Trophoblast cell (in vitro differentiated cells and primary cell): ENCODE data around the gene TBC1D5.

Experiments used
- DNase-seq, 2 donors: peaks; one replicate each; pipeline ENCODE4 v3.0.0-alpha.2; 2016
- H2AFZ ChIP-seq: 2 replicates; pipeline ENCODE4 v1.6.1; 2013; ENCODE audit warnings: low read length, moderate library complexity, mild to moderate bottlenecking; ENCODE audit not compliant: insufficient read depth, poor library complexity
- H2AK5ac ChIP-seq: 2 replicates; pipeline ENCODE4 v1.6.1; 2013; ENCODE audit warnings: mild to moderate bottlenecking, low read length
- H2BK120ac ChIP-seq: 2 replicates; pipeline ENCODE4 v1.6.1; 2013; ENCODE audit warnings: low read length, mild to moderate bottlenecking, moderate library complexity; ENCODE audit not compliant: insufficient read depth, poor library complexity
- H2BK12ac ChIP-seq: 2 replicates; pipeline ENCODE4 v1.6.1; 2013; ENCODE audit warnings: mild to moderate bottlenecking, low read length, moderate library complexity
- H2BK5ac ChIP-seq: 2 replicates; pipeline ENCODE4 v1.6.1; 2013; ENCODE audit warnings: low read length, low read depth, moderate library complexity, mild to moderate bottlenecking; ENCODE audit not compliant: poor library complexity
- H3K14ac ChIP-seq: 2 replicates; pipeline ENCODE4 v1.6.1; 2013; ENCODE audit warnings: mild to moderate bottlenecking, low read length
- H3K18ac ChIP-seq: 2 replicates; pipeline ENCODE4 v1.6.1; 2013; ENCODE audit warnings: mild to moderate bottlenecking, low read length
- H3K23ac ChIP-seq: 2 replicates; pipeline ENCODE4 v1.6.1; 2013; ENCODE audit warnings: low read length
- H3K27ac ChIP-seq: 2 replicates; pipeline ENCODE4 v1.5.1; 2013; ENCODE audit warnings: low read depth, mild to moderate bottlenecking, inconsistent platforms, low read length, moderate library complexity
- H3K27me3 ChIP-seq: 2 replicates; pipeline ENCODE4 v1.6.1; 2013; ENCODE audit warnings: inconsistent platforms, mild to moderate bottlenecking, low read length, moderate library complexity; ENCODE audit not compliant: insufficient read depth
- H3K36me3 ChIP-seq, 2 experiments: 1 replicate in 1 of 2; 2 replicates in 1 of 2; pipeline ENCODE4 v1.6.1; 2013; ENCODE audit warnings: low read length in 2 of 2, mild to moderate bottlenecking in 2 of 2, moderate library complexity in 1 of 2; ENCODE audit not compliant: insufficient read depth in 2 of 2, control insufficient read depth in 1 of 2
- H3K4ac ChIP-seq: 2 replicates; pipeline ENCODE4 v1.6.1; 2013; ENCODE audit warnings: low read depth, mild to moderate bottlenecking, low read length, moderate library complexity
- H3K4me1 ChIP-seq, 2 experiments: 1 replicate in 1 of 2; 2 replicates in 1 of 2; pipeline ENCODE4 v1.6.1; 2013; ENCODE audit warnings: low read length in 2 of 2, mild to moderate bottlenecking in 2 of 2, moderate library complexity in 1 of 2; ENCODE audit not compliant: insufficient read depth in 2 of 2, control insufficient read depth in 1 of 2
- H3K4me2 ChIP-seq: 2 replicates; pipeline ENCODE4 v1.6.1; 2013; ENCODE audit warnings: inconsistent platforms, mild to moderate bottlenecking, low read length, moderate library complexity
- H3K4me3 ChIP-seq: 2 replicates; pipeline ENCODE4 v1.5.1; 2013; ENCODE audit warnings: mild to moderate bottlenecking, low read depth, low read length, inconsistent platforms
- H3K79me1 ChIP-seq: one replicate; pipeline ENCODE4 v1.6.1; 2013; ENCODE audit warnings: low read length
- H3K79me2 ChIP-seq: 2 replicates; pipeline ENCODE4 v1.6.1; 2013; ENCODE audit warnings: low read length, mild to moderate bottlenecking; ENCODE audit not compliant: control insufficient read depth, insufficient read depth, poor library complexity
- H3K9ac ChIP-seq: 2 replicates; pipeline ENCODE4 v1.6.1; 2013; ENCODE audit warnings: mild to moderate bottlenecking, low read length
- H3K9me3 ChIP-seq: 2 replicates; pipeline ENCODE4 v1.6.1; 2013; ENCODE audit warnings: low read depth, mild to moderate bottlenecking, control low read depth, inconsistent platforms, low read length; ENCODE audit not compliant: insufficient read depth
- H4K12ac ChIP-seq: 2 replicates; pipeline ENCODE4 v1.6.1; 2013; ENCODE audit warnings: low read depth, mild to moderate bottlenecking, low read length, moderate library complexity
- H4K8ac ChIP-seq: 2 replicates; pipeline ENCODE4 v1.6.1; 2013; ENCODE audit warnings: low read depth, mild to moderate bottlenecking, low read length, moderate library complexity
- H4K91ac ChIP-seq: one replicate; pipeline ENCODE4 v1.6.1; 2013; ENCODE audit warnings: low read depth, mild to moderate bottlenecking, low read length, moderate library complexity
- WGBS: extraction: QIAGEN DNeasy Blood & Tissue Kit; methylation state at CpG from one replicate; pipeline ENCODE4 v1.1.7; 2013; ENCODE audit warnings: missing lambda C conversion rate; ENCODE audit not compliant: insufficient read length, insufficient coverage; ENCODE audit errors: extremely low coverage; 5-methylcytosine and 5-hydroxymethylcytosine counted together

The TBC1D5 gene

DNA sequence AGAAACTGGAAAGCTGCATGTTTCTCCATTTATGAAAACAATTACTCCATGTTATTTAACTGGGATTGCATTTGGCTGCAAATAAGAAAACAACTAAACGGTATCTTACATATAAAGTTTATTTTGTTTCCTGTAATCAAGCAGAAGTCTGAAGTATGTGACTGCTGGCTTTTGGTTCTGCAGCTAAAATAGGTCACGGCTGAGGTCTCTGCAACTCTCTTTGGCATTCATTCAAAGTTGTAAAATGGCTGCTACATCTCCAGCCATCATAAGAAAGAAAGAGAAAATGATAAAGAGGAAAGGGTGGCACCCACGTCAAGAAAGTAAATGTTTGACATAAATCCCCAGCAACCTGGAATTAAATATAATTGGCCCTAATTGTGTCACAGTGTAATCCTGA, 406.1 kb downstream of the TBC1D5 start:
- Histone ChIP-seq H3K18ac (no peak overlapping the region), H3K4me2 (no peak overlapping the region), H3K79me1 (no peaks in the 10 kb centered on the region), H3K27me3 (no peaks in the 10 kb centered on the region), H3K79me2 (no peaks in the 10 kb centered on the region), H2BK12ac (no peak overlapping the region), H3K4ac (no peak overlapping the region), H3K14ac (no peak overlapping the region), H4K8ac (no peak overlapping the region), H3K9me3 (no peaks in the 10 kb centered on the region), H2BK120ac (no peak overlapping the region), H2BK5ac (no peak overlapping the region), H3K23ac (no peak overlapping the region), H4K12ac (no peak overlapping the region), H3K9ac (no peak overlapping the region), H3K4me1 (no peaks in the 10 kb centered on the region), H2AK5ac (no peak overlapping the region), H3K36me3 (no peaks in the 10 kb centered on the region), H4K91ac (no peak overlapping the region), H3K27ac (no peak overlapping the region), H3K4me3 (no peak overlapping the region), H2AFZ (no peak overlapping the region)
- no peak for DNase-seq
- WGBS, result no CpG with 5 or more reads among the region's 3 CpGs

DNA sequence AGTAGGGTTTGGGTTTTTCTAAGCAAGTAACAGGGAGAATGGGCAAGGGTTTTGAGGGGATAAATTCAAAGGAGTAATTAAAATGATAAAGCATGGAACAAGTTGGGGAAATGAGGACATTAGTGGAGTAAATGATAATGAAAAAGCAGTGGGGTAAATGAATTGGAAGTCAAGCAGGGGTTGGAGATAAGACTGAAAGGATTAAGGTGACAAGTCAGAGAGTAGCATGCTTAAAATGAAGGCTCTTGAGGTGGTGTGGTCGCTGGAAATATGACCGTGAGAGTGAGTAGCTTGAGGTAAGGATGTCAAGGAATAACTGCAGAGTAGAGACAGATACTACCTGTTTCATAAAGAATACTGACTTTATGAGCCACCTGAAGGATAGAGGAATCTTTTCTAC, 408.5 kb downstream of the TBC1D5 start:
- Histone ChIP-seq H3K27me3 (no peaks in the 10 kb centered on the region), H2BK5ac (no peak overlapping the region), H3K4me1 (no peaks in the 10 kb centered on the region), H4K12ac (no peak overlapping the region), H3K4me2 (no peak overlapping the region), H2AFZ (no peak overlapping the region), H3K79me1 (no peaks in the 10 kb centered on the region), H3K9me3 (no peaks in the 10 kb centered on the region), H4K8ac (no peak overlapping the region), H3K9ac (no peak overlapping the region), H4K91ac (no peak overlapping the region), H2AK5ac (no peak overlapping the region), H3K23ac (no peak overlapping the region), H3K18ac (no peak overlapping the region), H3K79me2 (no peaks in the 10 kb centered on the region), H3K4ac (no peak overlapping the region), H2BK12ac (no peak overlapping the region), H2BK120ac (no peak overlapping the region), H3K36me3 (no peaks in the 10 kb centered on the region), H3K14ac (no peak overlapping the region), H3K27ac (no peak overlapping the region), H3K4me3 (no peak overlapping the region)
- no peak for DNase-seq
- no CpG with 5 or more reads among the region's 2 CpGs for WGBS

DNA sequence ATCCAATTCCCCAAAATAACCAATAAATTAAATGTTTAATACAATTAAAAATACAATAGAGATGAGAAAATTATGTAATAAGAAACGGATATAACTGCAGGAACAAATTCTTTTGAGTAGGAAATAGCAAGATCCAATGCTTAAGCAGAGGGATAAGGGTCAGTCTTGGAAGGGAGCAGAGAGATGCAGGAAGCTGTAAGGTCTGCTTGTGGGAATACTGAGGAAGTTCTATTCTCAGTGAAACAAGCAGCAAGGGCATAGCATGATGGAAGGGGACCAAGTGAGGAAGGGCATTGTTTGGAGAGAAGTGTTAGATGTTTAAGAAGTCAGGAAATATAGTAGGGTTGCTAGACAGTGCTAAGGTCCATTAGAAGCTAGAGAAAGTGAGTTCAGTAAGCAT, 409.0 kb downstream of the TBC1D5 start:
- H3K36me3 ChIP-seq, result no peaks in the 10 kb centered on the region
- DNase-seq, result no peak

DNA sequence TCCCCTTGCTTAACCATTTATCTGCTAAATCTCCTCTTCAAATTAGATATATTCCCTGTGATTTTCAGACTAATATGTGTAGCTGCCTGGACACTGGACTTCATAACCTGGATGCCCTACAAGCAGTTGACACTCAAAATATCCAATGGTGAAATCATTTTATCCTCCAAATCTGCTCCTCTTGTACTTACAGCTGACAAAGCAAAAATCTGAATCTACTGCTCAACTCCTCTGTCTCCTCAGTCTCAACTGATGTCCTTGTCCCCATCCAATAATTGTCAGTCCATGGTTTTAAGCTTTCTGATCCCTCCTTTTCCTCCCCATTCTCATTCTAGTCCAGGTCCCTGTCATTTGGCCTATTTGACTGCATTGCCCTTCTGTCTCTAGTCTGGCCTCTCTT, 411.8 kb downstream of the TBC1D5 start:
- H3K4me3 ChIP-seq, result no peak overlapping the region

More for the DNA sequence above, 409.0 kb downstream of the TBC1D5 start:
- no peak overlapping the region for H3K27ac ChIP-seq
- no peak overlapping the region for H2BK120ac ChIP-seq
- no peak overlapping the region for H3K18ac ChIP-seq
- H2BK12ac ChIP-seq, result no peak overlapping the region
- H3K4me2 ChIP-seq, result no peak overlapping the region
- no peak overlapping the region for H3K4ac ChIP-seq
- no peak overlapping the region for H3K14ac ChIP-seq
- no peak overlapping the region for H4K12ac ChIP-seq
- H2AK5ac ChIP-seq, result no peak overlapping the region
- no peaks in the 10 kb centered on the region for H3K9me3 ChIP-seq
- H2AFZ ChIP-seq, result no peak overlapping the region
- no peak overlapping the region for H4K91ac ChIP-seq
- no peaks in the 10 kb centered on the region for H3K79me2 ChIP-seq
- no peak overlapping the region for H4K8ac ChIP-seq
- no CpG with 5 or more reads among the region's 1 CpG for WGBS
- no peak overlapping the region for H3K9ac ChIP-seq
- no peaks in the 10 kb centered on the region for H3K27me3 ChIP-seq
- no peak overlapping the region for H3K4me3 ChIP-seq
- H3K4me1 ChIP-seq, result no peaks in the 10 kb centered on the region
- H2BK5ac ChIP-seq, result no peak overlapping the region
- H3K23ac ChIP-seq, result no peak overlapping the region
- no peaks in the 10 kb centered on the region for H3K79me1 ChIP-seq

More for the DNA sequence above, 411.8 kb downstream of the TBC1D5 start:
- H3K36me3 ChIP-seq, result no peaks in the 10 kb centered on the region
- no peak for DNase-seq
- H3K27me3 ChIP-seq, result no peaks in the 10 kb centered on the region
- no peak overlapping the region for H3K18ac ChIP-seq
- no peak overlapping the region for H4K8ac ChIP-seq
- no peaks in the 10 kb centered on the region for H3K4me1 ChIP-seq
- no peak overlapping the region for H3K14ac ChIP-seq
- no peak overlapping the region for H3K4me2 ChIP-seq
- H2BK5ac ChIP-seq, result no peak overlapping the region
- no peaks in the 10 kb centered on the region for H3K9me3 ChIP-seq
- no peaks in the 10 kb centered on the region for H3K79me1 ChIP-seq
- no peak overlapping the region for H2BK12ac ChIP-seq
- no peak overlapping the region for H3K9ac ChIP-seq
- H3K79me2 ChIP-seq, result no peaks in the 10 kb centered on the region
- H3K4ac ChIP-seq, result no peak overlapping the region
- H3K27ac ChIP-seq, result no peak overlapping the region
- H2AK5ac ChIP-seq, result no peak overlapping the region
- no peak overlapping the region for H2BK120ac ChIP-seq
- H3K23ac ChIP-seq, result no peak overlapping the region
- H4K91ac ChIP-seq, result no peak overlapping the region
- no peak overlapping the region for H2AFZ ChIP-seq
- no peak overlapping the region for H4K12ac ChIP-seq
